Measurements from ENCODE around the gene TIMP4. TPM values are rescaled to one million over a fixed set of nuclear protein-coding genes. Genes with fewer than 3 reads are reported as not detected.

Gene TIMP4
- total RNA-seq, 1 donor from 2014 or later: 1.1 TPM

DNA sequence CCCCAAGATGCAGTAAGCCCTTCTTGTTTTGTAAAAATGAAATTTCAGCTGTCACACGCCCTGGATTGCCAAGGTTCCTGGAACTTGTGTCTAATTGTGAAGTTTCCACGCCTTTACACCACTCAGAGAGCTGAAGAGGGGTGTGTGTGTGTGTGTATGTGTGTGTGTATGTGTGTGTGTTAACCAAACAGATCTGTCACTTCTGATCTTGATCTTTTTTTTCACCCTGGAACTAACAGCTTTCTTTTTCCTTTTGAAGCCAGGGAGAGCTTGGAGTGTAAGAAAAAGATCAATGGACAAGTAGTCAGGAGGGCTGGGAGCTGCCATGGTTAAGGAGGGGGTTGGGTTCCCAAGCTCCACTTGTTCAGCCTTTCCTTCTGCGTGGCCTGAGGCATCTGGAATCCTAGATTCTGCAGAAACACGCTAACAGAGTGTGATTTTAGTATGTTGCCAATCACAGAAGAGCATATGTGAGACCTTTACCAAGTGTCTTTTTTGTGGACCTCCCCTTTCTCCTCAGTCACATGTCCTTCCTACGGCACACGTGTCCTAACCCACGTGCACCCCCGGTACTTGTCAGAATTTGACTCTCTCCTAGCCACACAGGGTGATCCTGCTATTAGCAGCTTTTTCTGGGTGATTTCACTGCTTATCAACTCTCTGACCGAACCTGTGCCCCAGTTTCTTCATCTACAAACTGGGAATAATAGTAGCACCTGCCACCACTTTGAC is 11.5 kb downstream of the TIMP4 start:
- DNase-seq: no peak

GRCh38 chr3:12143949-12144504 is 14.7 kb downstream of the TIMP4 start:
- peak; percentile 79 for DNase-seq

- no peak for DNase-seq
These were observed 16.2 kb downstream of the TIMP4 start for GRCh38 chr3:12142476-12142875.

DNA sequence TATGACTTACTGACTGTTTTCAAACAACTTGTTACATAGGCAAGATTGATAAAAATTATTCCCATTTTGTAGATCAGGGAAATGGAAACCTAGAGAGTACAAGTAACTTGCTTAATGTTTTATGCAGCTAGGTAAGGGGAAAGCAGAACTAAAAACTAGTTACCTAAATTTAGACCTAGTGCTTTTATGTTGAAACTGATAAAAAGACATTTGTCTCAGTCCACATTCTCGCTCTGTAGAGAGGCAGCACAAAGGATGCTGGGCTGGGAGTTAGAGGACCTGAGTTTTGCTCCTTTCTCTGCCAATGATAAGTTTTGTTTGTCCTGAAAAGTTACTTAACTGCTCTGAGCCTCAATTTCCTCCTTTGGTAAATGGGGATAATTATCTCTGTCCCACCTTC is 17.4 kb downstream of the TIMP4 start:
- no peak for DNase-seq

GRCh38 chr3:12139111-12139511 is 19.6 kb downstream of the TIMP4 start:
- DNase-seq: peak; percentile 74

DNA sequence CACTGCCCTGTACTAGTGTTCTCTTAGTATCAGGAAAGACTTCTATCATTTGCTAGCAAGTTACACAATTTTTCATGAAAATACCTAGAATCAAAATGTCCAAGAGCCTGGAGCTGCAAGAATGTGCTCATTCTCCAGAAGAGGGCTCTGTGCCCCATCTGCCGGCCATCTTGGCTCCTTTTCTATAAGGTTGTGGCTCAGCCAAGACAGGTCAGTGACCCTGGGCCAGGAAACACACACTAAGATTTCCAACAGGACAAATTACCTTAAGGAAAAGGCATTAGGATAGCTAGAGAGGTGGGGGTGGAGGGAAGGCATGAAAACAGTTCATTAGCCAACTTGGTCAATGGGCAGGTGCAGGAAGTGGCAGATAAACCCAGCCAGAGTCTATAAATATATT is 20.7 kb downstream of the TIMP4 start:
- no peak for DNase-seq

DNA sequence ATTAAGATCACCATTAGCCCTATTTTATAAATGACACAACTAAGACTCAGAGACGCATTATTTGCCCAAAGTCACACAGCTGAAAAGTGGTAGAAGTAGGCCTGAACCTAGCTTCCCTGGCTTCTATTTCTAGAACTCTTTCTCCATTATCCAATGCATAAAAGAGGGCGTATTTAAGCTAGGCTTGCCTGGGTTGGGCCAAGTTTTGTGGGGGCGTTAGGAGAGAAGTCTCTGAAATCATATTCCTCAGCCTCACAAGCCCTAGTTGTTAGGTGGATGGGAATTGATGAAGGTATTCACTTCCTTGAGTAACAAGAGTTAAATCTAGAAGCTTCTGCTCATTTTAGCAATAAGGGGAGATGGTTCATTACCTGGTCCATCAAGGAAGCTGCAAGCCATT is 22.3 kb downstream of the TIMP4 start:
- DNase-seq: no peak

GRCh38 chr3:12135029-12135657 is 23.6 kb downstream of the TIMP4 start:
- DNase-seq: peak; percentile 83

GRCh38 chr3:12132881-12133280 is 25.8 kb downstream of the TIMP4 start:
- DNase-seq: no peak

DNA sequence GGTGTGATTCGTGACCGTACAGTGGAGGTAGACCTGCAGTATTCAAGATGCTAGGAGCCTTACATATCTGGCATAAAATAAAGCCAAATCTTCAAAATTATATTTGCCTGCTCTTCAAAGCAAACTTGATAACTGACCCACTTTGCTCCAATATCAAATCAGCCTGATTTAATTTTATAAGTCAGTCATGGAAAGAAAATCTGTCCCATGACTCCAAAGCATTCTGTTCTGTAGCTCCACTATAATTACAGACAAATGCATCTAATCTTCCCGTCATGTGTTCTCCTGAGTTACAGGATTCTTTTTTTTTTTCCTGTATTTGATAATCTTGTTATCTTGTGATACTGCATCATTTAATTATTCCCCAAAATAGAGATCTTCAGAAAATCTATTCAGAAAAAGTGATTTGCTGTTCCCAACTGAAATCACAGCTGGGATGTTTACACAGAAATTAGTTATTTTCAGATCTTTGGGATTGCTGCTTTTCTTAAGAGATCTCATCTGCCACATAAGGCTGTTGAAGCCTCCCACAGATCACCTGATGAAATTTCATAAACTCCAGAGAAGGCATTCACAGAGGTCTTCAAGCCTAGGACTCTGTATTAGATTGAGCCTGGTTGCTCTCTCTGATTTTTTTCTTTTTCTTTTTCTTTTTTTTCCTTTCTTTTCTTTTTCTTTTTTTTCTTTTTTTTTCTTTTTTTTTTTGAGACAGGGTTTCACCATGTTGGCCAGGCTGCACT is 27.2 kb downstream of the TIMP4 start:
- DNase-seq: no peak

DNA sequence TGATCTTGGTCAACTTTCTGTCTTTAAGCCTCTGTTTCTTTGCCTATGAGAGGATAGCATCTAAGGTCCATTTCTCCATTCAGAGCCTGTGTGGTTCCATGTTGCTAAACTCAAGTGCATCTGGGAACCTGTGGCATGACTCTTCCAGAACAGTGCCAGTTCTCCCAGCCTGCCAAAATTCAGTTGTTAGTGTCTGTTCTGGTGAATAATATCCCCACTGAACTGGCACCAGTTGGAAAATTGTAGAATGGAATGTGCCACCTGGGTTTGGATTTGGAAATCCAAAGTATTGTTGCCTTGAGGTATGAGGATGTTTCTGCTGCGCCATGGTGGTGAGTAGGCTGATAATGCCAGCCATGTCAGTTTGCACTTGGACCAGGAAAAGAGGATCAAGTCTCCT is 31.3 kb downstream of the TIMP4 start:
- DNase-seq: no peak

DNA sequence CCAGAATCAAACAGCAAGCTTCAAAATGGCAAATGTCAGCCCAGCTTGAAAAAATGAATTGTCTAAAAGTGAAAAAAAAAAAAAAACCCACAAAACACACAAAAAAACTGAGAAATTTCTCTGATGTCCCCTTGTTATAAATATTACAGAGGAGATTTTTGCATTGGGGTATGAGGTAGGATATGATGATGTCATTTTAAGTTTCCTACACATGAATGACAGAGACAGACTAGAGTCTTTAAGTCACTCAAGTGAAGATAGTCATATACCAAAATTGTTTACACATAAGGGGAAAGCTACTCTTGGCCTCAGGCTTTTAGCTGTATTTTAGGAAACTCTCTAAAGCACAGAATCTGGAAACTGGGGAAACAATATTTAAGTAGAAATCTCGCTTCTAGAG is 32.9 kb downstream of the TIMP4 start:
- DNase-seq: no peak

GRCh38 chr3:12121466-12121865 is 37.2 kb downstream of the TIMP4 start:
- no peak for DNase-seq

DNA sequence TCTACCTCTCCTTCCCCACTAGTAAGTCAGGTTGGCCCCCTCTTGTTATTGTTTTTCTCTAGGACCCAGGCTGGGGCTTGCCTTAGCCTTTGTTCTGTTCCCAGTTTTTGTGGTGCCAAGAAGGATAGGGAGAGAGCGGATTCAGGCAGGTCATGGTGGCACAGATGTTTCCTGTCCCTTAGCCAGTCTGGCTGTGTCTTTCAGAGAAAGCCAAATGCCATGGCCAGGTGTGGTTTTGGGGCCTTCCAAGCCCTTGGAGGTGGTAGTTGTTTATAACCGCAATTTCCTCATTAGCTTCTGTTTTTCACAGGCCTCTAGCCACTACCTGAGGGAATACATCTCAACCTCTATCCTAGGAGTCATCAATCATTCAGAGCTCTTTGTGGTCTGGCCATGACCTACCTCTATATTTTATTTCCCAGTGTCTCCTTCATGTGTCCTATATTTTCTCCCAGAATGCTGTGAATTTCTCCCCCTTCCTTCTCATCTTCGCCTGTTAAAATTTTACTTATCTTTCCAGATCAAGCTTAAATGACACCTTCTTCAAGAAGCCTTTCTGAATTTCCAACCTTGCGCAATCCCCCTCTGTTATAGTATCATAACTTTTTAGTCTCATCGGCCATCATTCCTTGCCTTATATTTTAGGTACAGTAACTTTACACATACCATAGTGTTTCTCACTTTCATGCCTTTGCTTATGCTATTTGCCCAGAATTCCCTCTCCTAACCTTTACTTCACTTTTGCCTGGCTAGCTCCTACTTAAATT is 38.2 kb downstream of the TIMP4 start:
- no peak for DNase-seq

GRCh38 chr3:12117473-12117872 is 41.2 kb downstream of the TIMP4 start:
- DNase-seq: no peak

GRCh38 chr3:12116870-12117269 is 41.8 kb downstream of the TIMP4 start:
- no peak for DNase-seq

DNA sequence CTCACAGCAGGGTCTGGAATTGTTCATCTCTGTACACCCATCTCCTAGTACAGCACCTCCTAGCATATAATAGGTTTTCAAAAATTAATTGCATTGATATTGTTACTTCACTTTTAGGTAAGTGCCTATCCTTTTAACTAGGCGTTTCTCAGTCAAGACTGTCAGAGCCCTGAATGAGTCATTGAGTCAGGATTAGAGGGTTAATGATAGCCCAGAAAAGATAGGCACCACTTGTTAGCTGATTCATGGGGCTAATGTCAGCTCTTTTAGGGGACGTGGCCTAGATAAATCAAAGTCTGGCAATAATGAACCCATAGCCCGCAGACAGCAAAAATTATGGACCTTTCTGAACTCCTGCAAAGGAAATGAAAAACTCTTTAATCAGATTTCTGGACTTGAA is 42.9 kb downstream of the TIMP4 start:
- DNase-seq: no peak

DNA sequence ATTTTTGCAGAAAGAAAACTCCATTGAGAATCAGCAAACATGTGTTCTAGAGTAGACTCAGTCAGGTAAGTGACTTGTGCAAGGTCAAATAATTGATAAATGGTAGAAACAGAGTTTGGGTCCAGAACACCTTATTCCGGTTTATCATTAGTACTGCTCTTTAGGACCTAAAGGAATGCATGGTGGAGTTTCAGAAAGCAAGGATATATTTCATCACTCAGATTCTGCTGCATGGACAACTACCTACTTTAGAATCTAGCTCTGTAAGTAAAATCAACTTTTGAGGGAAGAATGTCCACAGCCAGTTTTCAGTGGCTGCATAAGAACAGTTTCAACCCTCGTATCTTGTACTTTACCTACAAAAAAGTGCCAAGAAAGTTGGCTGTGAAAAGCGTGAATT is 43.6 kb downstream of the TIMP4 start:
- no peak for DNase-seq

DNA sequence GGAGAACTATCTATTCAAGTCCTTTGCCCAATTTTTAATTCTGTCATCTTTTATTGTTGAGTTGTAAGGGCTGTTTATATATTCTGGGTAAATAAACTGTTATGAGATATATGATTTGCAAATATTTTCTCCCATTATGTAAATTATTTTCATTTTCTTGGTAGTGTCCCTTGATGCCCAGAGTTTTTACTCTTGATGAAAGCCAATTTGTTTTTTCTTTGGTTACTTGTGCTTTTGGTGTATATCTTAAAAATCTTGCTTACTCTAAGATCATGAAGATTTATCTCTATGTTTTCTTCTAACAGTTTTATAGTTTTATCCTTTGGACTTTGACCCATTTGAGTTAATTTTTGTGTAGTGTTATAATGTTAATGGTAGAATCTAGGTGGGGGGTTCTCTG is 44.5 kb downstream of the TIMP4 start:
- DNase-seq: no peak

GRCh38 chr3:12107071-12107713 is 51.5 kb downstream of the TIMP4 start:
- DNase-seq: no peak
